GM23338 (cell line): ENCODE results near the gene ZNF587. TPM values are rescaled to one million over a fixed set of nuclear protein-coding genes. Genes with fewer than 3 reads are reported as not detected.

Source experiments
- ATAC-seq: fragments of 200-7000 bp; cut with Tn5 transposase; 3 replicates; pipeline ENCODE4 v1.9.1; 2020
- DNase-seq: peaks from one replicate; pipeline ENCODE4 v3.0.0-alpha.2; 2015; ENCODE audit warnings: low spot score
- H2AFZ ChIP-seq: fragments of 200-600 bp; sonication (generic); 2 replicates; pipeline ENCODE4 v1.8.0; 2016; ENCODE audit warnings: antibody characterized with exemption, mild to moderate bottlenecking, moderate library complexity
- H3F3A ChIP-seq: fragments of 200-600 bp; sonication (generic); replicated peaks from 2 replicates; pipeline ENCODE4 v1.8.0; 2017; ENCODE audit warnings: antibody characterized with exemption, mixed run types, low read depth
- H3K27ac ChIP-seq: fragments of 200-600 bp; sonication (generic); 2 replicates; pipeline ENCODE4 v1.6.1; 2016; ENCODE audit warnings: low read depth
- H3K27me3 ChIP-seq: fragments of 200-600 bp; sonication (generic); 2 replicates; pipeline ENCODE4 v1.8.0; 2016; ENCODE audit warnings: mild to moderate bottlenecking, mixed run types, moderate library complexity; ENCODE audit not compliant: insufficient read depth
- H3K36me3 ChIP-seq: fragments of 200-600 bp; sonication (generic); 2 replicates; pipeline ENCODE4 v1.8.0; 2016; ENCODE audit warnings: mild to moderate bottlenecking; ENCODE audit not compliant: insufficient read depth
- H3K4me1 ChIP-seq: fragments of 200-600 bp; sonication (generic); 2 replicates; pipeline ENCODE4 v1.8.0; 2016; ENCODE audit warnings: mild to moderate bottlenecking, moderate library complexity; ENCODE audit not compliant: insufficient read depth
- H3K4me2 ChIP-seq: fragments of 200-600 bp; sonication (generic); 2 replicates; pipeline ENCODE4 v1.7.1; 2017; ENCODE audit warnings: mixed run types
- H3K4me3 ChIP-seq: fragments of 200-600 bp; sonication (generic); 2 replicates; pipeline ENCODE4 v1.6.1; 2016; ENCODE audit warnings: mixed run types
- H3K79me2 ChIP-seq: fragments of 200-600 bp; sonication (generic); replicated peaks from 2 replicates; pipeline ENCODE4 v1.8.0; 2017; ENCODE audit warnings: mild to moderate bottlenecking; ENCODE audit not compliant: insufficient read depth
- H3K9me2 ChIP-seq: fragments of 200-600 bp; sonication (generic); 2 replicates; pipeline ENCODE4 v1.8.0; 2017; ENCODE audit not compliant: insufficient read depth
- H4K20me1 ChIP-seq: fragments of 200-600 bp; sonication (generic); replicated peaks from 2 replicates; pipeline ENCODE4 v1.8.0; 2017; ENCODE audit warnings: mild to moderate bottlenecking; ENCODE audit not compliant: insufficient read depth
- H3K27ac Mint-ChIP-seq: 2 replicates; pipeline ENCODE4 v1.8.0; 2020; ENCODE audit warnings: inconsistent platforms, mild to moderate bottlenecking, moderate library complexity, mixed read lengths
- H3K27me3 Mint-ChIP-seq: 3 replicates; pipeline ENCODE4 v1.8.0; 2022; ENCODE audit warnings: low read depth, mild to moderate bottlenecking, moderate library complexity, mixed read lengths, inconsistent platforms; ENCODE audit not compliant: insufficient read depth, poor library complexity
- H3K36me3 Mint-ChIP-seq: 3 replicates; pipeline ENCODE4 v1.8.0; 2021; ENCODE audit warnings: low read depth, mild to moderate bottlenecking, inconsistent platforms, moderate library complexity, mixed read lengths
- H3K4me1 Mint-ChIP-seq: 3 replicates; pipeline ENCODE4 v1.8.0; 2020; ENCODE audit warnings: mild to moderate bottlenecking, inconsistent platforms, mixed read lengths
- H3K4me3 Mint-ChIP-seq: 3 replicates; pipeline ENCODE4 v1.8.0; 2021; ENCODE audit warnings: moderate library complexity, mild to moderate bottlenecking, inconsistent platforms, mixed read lengths
- H3K9me3 Mint-ChIP-seq: 3 replicates; pipeline ENCODE4 v1.8.0; 2020; ENCODE audit warnings: moderate library complexity, mild to moderate bottlenecking, inconsistent platforms, mixed read lengths
- CTCF ChIP-seq, 2 experiments: fragments of 200-600 bp in 1 of 2; sonication (generic) in 1 of 2; conservative IDR thresholded peaks; 2 replicates each; pipeline versions ENCODE4 v1.5.1 to v1.6.1; 2016 to 2017; ENCODE audit warnings: antibody characterized with exemption in 2 of 2, low read depth in 2 of 2, mild to moderate bottlenecking in 2 of 2, moderate library complexity in 1 of 2
- ETS1 ChIP-seq: IDR thresholded peaks from 2 replicates; pipeline ENCODE4 v1.6.1; 2016; ENCODE audit warnings: antibody characterized with exemption
- EZH2phosphoT487 ChIP-seq: fragments of 200-600 bp; sonication (generic); IDR thresholded peaks from one replicate; pipeline ENCODE4 v1.8.1; 2018; ENCODE audit warnings: antibody characterized with exemption; ENCODE audit not compliant: unreplicated experiment
- NANOG ChIP-seq: IDR thresholded peaks from 2 replicates; pipeline ENCODE4 v1.6.1; 2016; ENCODE audit warnings: antibody characterized with exemption, borderline replicate concordance
- STAT1 ChIP-seq: IDR thresholded peaks from one replicate; pipeline ENCODE4 v1.6.1; 2016; ENCODE audit warnings: antibody characterized with exemption; ENCODE audit not compliant: unreplicated experiment
- ZNF462 ChIP-seq: fragments of 250-450 bp; sonication (Bioruptor Pico); IDR thresholded peaks from 2 replicates; pipeline ENCODE4 v1.5.0; 2020; ENCODE audit warnings: mild to moderate bottlenecking, moderate library complexity
- polyA plus RNA-seq: library from polyadenylated mRNA; unstranded; fragments of >200 nt; fragmentation: Nextera tagmentation; extraction: Ambion mirVana; gene quantifications from 2 replicates; pipeline ENCODE4 v1.2.1, GENCODE V29; 2016
- total RNA-seq: library from RNA; depleted of rRNA; stranded (reverse); fragments of >200 nt; shearing (Covaris generic); gene quantifications from 2 replicates; pipeline ENCODE4 v1.2.3, GENCODE V29; 2014

The ZNF587 gene
- total and polyA plus RNA-seq, 2 experiments from 2014 or later = 12.8 to 31.8 TPM

- TF ChIP-seq ZNF462 (CRISPR knock-in tag) = no peak
- TF ChIP-seq EZH2phosphoT487 = no peak
Observed at GRCh38 chr19:57800696-57801095, 49.0 kb upstream of the ZNF587 start (continued).

GRCh38 chr19:57802269-57802668, 47.4 kb upstream of the ZNF587 start:
- H3K4me2 ChIP-seq = peak overlapping the region; percentile 6
- H3K9me2 ChIP-seq = no peaks in the 10 kb centered on the region
- DNase-seq = peak; percentile 55
- H2AFZ ChIP-seq = no peak overlapping the region
- H3K4me3 ChIP-seq = peak overlapping the region; percentile 27; the same call in 1 of the 2 replicates
- Mint-ChIP-seq H3K27me3 (peaks cover 10% of the 10 kb centered on the region), H3K4me1 (peaks cover 52% of the 10 kb centered on the region), H3K4me3 (peak overlapping the region; percentile 52), H3K36me3 (peaks cover 16% of the 10 kb centered on the region), H3K9me3 (no peaks in the 10 kb centered on the region), H3K27ac (peak overlapping the region; percentile 79)
- H3K79me2 ChIP-seq = peaks cover 6% of the 10 kb centered on the region; the same call in 1 of the 2 replicates
- no peaks in the 10 kb centered on the region for H3K36me3 ChIP-seq
- no peaks in the 10 kb centered on the region for H4K20me1 ChIP-seq
- H3K27me3 ChIP-seq = no peaks in the 10 kb centered on the region
- ATAC-seq = peak; percentile 9; the same call in 1 of the 3 replicates
- H3K4me1 ChIP-seq = peaks cover 36% of the 10 kb centered on the region
- H3F3A ChIP-seq = peaks cover 4% of the 10 kb centered on the region; the same call in 1 of the 2 replicates
- peak overlapping the region; percentile 100 for H3K27ac ChIP-seq
- TF ChIP-seq NANOG = no peak
- peak in 1 of 2 experiments; percentile 49; a peak in 3 of 4 replicates for TF ChIP-seq CTCF (conservative IDR thresholded peaks at IDR 0.05; ENCODE audit: low read depth in 2 of 2)
- TF ChIP-seq STAT1 = no peak
- TF ChIP-seq ZNF462 (CRISPR knock-in tag) = 0 out of 2 replicates have a peak, but pooled peaks have one; percentile 23
- no peak for TF ChIP-seq ETS1
